Osteoblast (primary cell): ENCODE data around the gene INS. TPM values are rescaled to one million over a fixed set of nuclear protein-coding genes. Genes with fewer than 3 reads are reported as not detected.
"Not testable (repeated sequence)": the region's sequence is repeated elsewhere in the genome, so short reads cannot be mapped to it uniquely, and the experiment has no call there.

ENCODE experiments used
- DNase-seq: peaks from one replicate; pipeline ENCODE4 v3.0.0; 2011; ENCODE audit warnings: low spot score, mixed read lengths; ENCODE audit not compliant: insufficient read length; ENCODE audit errors: missing footprints
- H2AFZ ChIP-seq: 2 replicates; pipeline ENCODE4 v1.6.0; 2011; ENCODE audit warnings: mild to moderate bottlenecking, low read length
- H3K27ac ChIP-seq: 2 replicates; pipeline ENCODE4 v1.5.1; 2011; ENCODE audit warnings: mild to moderate bottlenecking, low read depth, low read length, moderate library complexity
- H3K27me3 ChIP-seq: 2 replicates; pipeline ENCODE4 v1.6.0; 2012; ENCODE audit warnings: mild to moderate bottlenecking, control low read depth, inconsistent platforms, low read length, moderate library complexity; ENCODE audit not compliant: insufficient read depth
- H3K36me3 ChIP-seq: 2 replicates; pipeline ENCODE4 v1.5.1; 2011; ENCODE audit warnings: mild to moderate bottlenecking, low read length, control low read depth, moderate library complexity; ENCODE audit not compliant: insufficient read depth
- H3K4me1 ChIP-seq: 2 replicates; pipeline ENCODE4 v1.5.1; 2011; ENCODE audit warnings: mild to moderate bottlenecking, low read length, control low read depth, moderate library complexity; ENCODE audit not compliant: insufficient read depth
- H3K4me2 ChIP-seq: 2 replicates; pipeline ENCODE4 v1.6.0; 2011; ENCODE audit warnings: mild to moderate bottlenecking, low read length; ENCODE audit not compliant: insufficient read depth
- H3K4me3 ChIP-seq: fragments of 200-600 bp; sonication (generic); 3 replicates; pipeline ENCODE4 v1.5.1; 2012; ENCODE audit warnings: mild to moderate bottlenecking, low read length, inconsistent platforms; ENCODE audit not compliant: insufficient read depth
- H3K79me2 ChIP-seq: 2 replicates; pipeline ENCODE4 v1.6.0; 2012; ENCODE audit warnings: mild to moderate bottlenecking, low read length, control low read depth, inconsistent platforms; ENCODE audit not compliant: insufficient read depth
- H3K9me3 ChIP-seq: 2 replicates; pipeline ENCODE4 v1.5.1; 2011; ENCODE audit warnings: low read depth, low read length, control low read depth
- H4K20me1 ChIP-seq: 2 replicates; pipeline ENCODE4 v1.6.0; 2012; ENCODE audit warnings: mild to moderate bottlenecking, low read length, control low read depth; ENCODE audit not compliant: insufficient read depth
- CTCF ChIP-seq: IDR thresholded peaks from 2 replicates; pipeline ENCODE4 v1.5.1; 2011; ENCODE audit warnings: mild to moderate bottlenecking, low read depth, low read length, moderate library complexity; ENCODE audit errors: extremely low read depth
- total RNA-seq: library from RNA; depleted of rRNA; stranded (reverse); fragments of >200 nt; gene quantifications from 2 replicates; pipeline ENCODE4 v1.2.3, GENCODE V29; 2012

INS gene
- total RNA-seq, 1 donor, result not detected

- H3K9me3 ChIP-seq, result no peaks in the 10 kb centered on the region
- H3K27me3 ChIP-seq, result peaks cover 6% of the 10 kb centered on the region
- H3K79me2 ChIP-seq, result no peaks in the 10 kb centered on the region
- H4K20me1 ChIP-seq, result no peaks in the 10 kb centered on the region
- no peaks in the 10 kb centered on the region for H3K4me1 ChIP-seq
- peak; percentile 76 for TF ChIP-seq CTCF
- no peak overlapping the region for H3K4me3 ChIP-seq
- H2AFZ ChIP-seq, result no peak overlapping the region
- H3K4me2 ChIP-seq, result no peak overlapping the region
- H3K27ac ChIP-seq, result no peak overlapping the region
- H3K36me3 ChIP-seq, result no peaks in the 10 kb centered on the region
- DNase-seq, result peak; percentile 98
These were observed 34.1 kb upstream of the INS start for GRCh38 chr11:2194877-2195755.

GRCh38 chr11:2193888-2194595 is 33.0 kb upstream of the INS start:
- H3K4me3 ChIP-seq, H3K4me2 ChIP-seq, H3K4me1 ChIP-seq, H3K27ac ChIP-seq, H4K20me1 ChIP-seq, DNase-seq, H3K27me3 ChIP-seq, H3K9me3 ChIP-seq, H2AFZ ChIP-seq, H3K36me3 ChIP-seq, H3K79me2 ChIP-seq: not testable (repeated sequence)

- Histone ChIP-seq H3K9me3 (no peaks in the 10 kb centered on the region), H3K4me3 (no peak overlapping the region), H3K4me2 (no peak overlapping the region), H3K79me2 (no peaks in the 10 kb centered on the region), H4K20me1 (no peaks in the 10 kb centered on the region), H3K27ac (no peak overlapping the region), H3K36me3 (no peaks in the 10 kb centered on the region), H3K27me3 (peaks cover 6% of the 10 kb centered on the region), H3K4me1 (no peaks in the 10 kb centered on the region), H2AFZ (no peak overlapping the region)
- no peak for TF ChIP-seq CTCF
- DNase-seq, result no peak
These were observed 32.3 kb upstream of the INS start for GRCh38 chr11:2193099-2193887.

GRCh38 chr11:2192435-2192834 is 31.4 kb upstream of the INS start:
- no peaks in the 10 kb centered on the region for H3K9me3 ChIP-seq
- H3K79me2 ChIP-seq, result no peaks in the 10 kb centered on the region
- H3K27ac ChIP-seq, result no peak overlapping the region
- TF ChIP-seq CTCF, result no peak
- no peak overlapping the region for H2AFZ ChIP-seq
- H3K36me3 ChIP-seq, result no peaks in the 10 kb centered on the region
- no peaks in the 10 kb centered on the region for H3K4me1 ChIP-seq
- H4K20me1 ChIP-seq, result no peaks in the 10 kb centered on the region
- peaks cover 6% of the 10 kb centered on the region for H3K27me3 ChIP-seq
- H3K4me3 ChIP-seq, result no peak overlapping the region
- H3K4me2 ChIP-seq, result no peak overlapping the region
- DNase-seq, result no peak
